ENCODE results near the gene APH1B.
"Not testable (repeated sequence)": the region's sequence is repeated elsewhere in the genome, so short reads cannot be mapped to it uniquely, and the experiment has no call there.

Gene APH1B

GRCh38 chr15:63332367-63333124 lies 55.1 kb downstream of the APH1B start:
- peak in 1 of 3 experiments; percentile 15 for DNase-seq

GRCh38 chr15:63334821-63335220 lies 57.4 kb downstream of the APH1B start:
- DNase-seq = no peak

- DNase-seq = no peak
These were observed 58.3 kb downstream of the APH1B start for GRCh38 chr15:63335543-63336240.

- no peak for DNase-seq
These were observed 59.6 kb downstream of the APH1B start for GRCh38 chr15:63337046-63337445.

GRCh38 chr15:63338170-63338569 lies 60.8 kb downstream of the APH1B start:
- no peak for DNase-seq

GRCh38 chr15:63339006-63339766 lies 61.8 kb downstream of the APH1B start:
- no peak for DNase-seq

GRCh38 chr15:63339836-63340235 lies 62.4 kb downstream of the APH1B start:
- no peak for DNase-seq

- peak in 1 of 3 experiments; percentile 10 for DNase-seq
These were observed 62.9 kb downstream of the APH1B start for GRCh38 chr15:63340353-63340752.

GRCh38 chr15:63340878-63341277 lies 63.5 kb downstream of the APH1B start:
- DNase-seq = no peak

- DNase-seq = no peak
These were observed 64.5 kb downstream of the APH1B start for GRCh38 chr15:63341898-63342297.

GRCh38 chr15:63342996-63343562 lies 65.7 kb downstream of the APH1B start:
- not testable (repeated sequence) for DNase-seq

GRCh38 chr15:63344731-63345390 lies 67.5 kb downstream of the APH1B start:
- DNase-seq = no peak

- DNase-seq = no peak
These were observed 68.0 kb downstream of the APH1B start for GRCh38 chr15:63345391-63345752.

- DNase-seq = peak in 1 of 3 experiments; percentile 58
These were observed 69.9 kb downstream of the APH1B start for GRCh38 chr15:63347074-63347857.

- DNase-seq = no peak
These were observed 71.0 kb downstream of the APH1B start for GRCh38 chr15:63348392-63348791.

- DNase-seq = no peak
These were observed 71.8 kb downstream of the APH1B start for GRCh38 chr15:63349156-63349555.

- no peak for DNase-seq
These were observed 72.2 kb downstream of the APH1B start for GRCh38 chr15:63349621-63350020.

GRCh38 chr15:63350178-63350621 lies 72.8 kb downstream of the APH1B start:
- DNase-seq = no peak

- DNase-seq = no peak
These were observed 73.8 kb downstream of the APH1B start for GRCh38 chr15:63351170-63351569.

GRCh38 chr15:63352808-63353207 lies 75.4 kb downstream of the APH1B start:
- no peak for DNase-seq

GRCh38 chr15:63353261-63353660 lies 75.9 kb downstream of the APH1B start:
- DNase-seq = no peak

- DNase-seq = no peak
These were observed 76.5 kb downstream of the APH1B start for GRCh38 chr15:63353887-63354286.
